Breast epithelium (tissue), 3 donors: ENCODE measurements around the gene DNMT3A.

Experiments used
- POLR2A ChIP-seq: fragments of 450-650 bp; IDR thresholded peaks from one replicate; pipeline ENCODE4 v1.6.1; 2016; ENCODE audit warnings: antibody characterized with exemption, mild to moderate bottlenecking, moderate library complexity
- POLR2AphosphoS5 ChIP-seq, 3 donors: sonication (generic); formaldehyde crosslinking; IDR thresholded peaks; one replicate each; pipeline ENCODE4 v1.6.1; 2017; ENCODE audit warnings: antibody characterized with exemption in 3 of 3
- TF ChIP-seq, protein P1 (sequence below), 3 donors: fragments of 450-650 bp; IDR thresholded peaks; one replicate each; pipeline ENCODE4 v1.5.1; 2016 to 2017; ENCODE audit warnings: antibody characterized with exemption in 3 of 3, mild to moderate bottlenecking in 3 of 3, moderate library complexity in 3 of 3

DNA sequence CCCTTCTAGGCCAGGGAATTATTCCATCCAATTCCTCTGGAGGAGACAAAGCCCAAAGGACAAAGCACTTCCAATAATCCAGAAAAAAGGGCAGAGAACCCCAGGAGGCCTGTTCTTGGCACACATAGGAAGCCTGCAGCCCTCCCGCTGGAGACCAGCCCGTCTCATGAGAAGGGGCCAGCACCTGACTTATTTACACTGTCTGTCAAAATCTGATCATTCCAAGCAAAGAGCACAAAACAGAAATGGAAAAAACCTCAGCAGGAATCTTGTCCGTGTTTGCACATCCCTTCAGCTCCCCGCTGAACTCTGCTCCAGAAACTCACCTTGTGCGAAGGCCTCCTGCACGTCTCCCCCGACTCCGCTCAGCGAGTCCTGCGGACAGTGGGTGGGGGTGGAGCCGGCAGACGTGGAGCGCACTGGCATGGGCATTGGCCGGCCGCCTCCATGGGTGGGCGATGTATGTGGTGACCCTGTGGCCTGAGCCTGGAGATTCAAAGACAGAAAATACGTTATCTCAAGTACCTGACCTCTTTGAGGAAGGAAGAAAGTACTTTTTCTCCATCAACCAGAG, 46.2 kb upstream of the DNMT3A start:
- TF ChIP-seq POLR2A (no peak), POLR2AphosphoS5 (IDR thresholded peaks at IDR 0.05) (no peak)
- TF ChIP-seq, protein P1, sequence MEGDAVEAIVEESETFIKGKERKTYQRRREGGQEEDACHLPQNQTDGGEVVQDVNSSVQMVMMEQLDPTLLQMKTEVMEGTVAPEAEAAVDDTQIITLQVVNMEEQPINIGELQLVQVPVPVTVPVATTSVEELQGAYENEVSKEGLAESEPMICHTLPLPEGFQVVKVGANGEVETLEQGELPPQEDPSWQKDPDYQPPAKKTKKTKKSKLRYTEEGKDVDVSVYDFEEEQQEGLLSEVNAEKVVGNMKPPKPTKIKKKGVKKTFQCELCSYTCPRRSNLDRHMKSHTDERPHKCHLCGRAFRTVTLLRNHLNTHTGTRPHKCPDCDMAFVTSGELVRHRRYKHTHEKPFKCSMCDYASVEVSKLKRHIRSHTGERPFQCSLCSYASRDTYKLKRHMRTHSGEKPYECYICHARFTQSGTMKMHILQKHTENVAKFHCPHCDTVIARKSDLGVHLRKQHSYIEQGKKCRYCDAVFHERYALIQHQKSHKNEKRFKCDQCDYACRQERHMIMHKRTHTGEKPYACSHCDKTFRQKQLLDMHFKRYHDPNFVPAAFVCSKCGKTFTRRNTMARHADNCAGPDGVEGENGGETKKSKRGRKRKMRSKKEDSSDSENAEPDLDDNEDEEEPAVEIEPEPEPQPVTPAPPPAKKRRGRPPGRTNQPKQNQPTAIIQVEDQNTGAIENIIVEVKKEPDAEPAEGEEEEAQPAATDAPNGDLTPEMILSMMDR (IDR thresholded peaks at IDR 0.05), result no peak
